GM18907 (cell line): ENCODE results near the gene SUCNR1.

ENCODE experiments used
- ATAC-seq: cut with Tn5 transposase; IDR thresholded peaks from one replicate; pipeline ENCODE4 v1.9.1; 2021; ENCODE audit warnings: mild to moderate bottlenecking, moderate library complexity; ENCODE audit not compliant: unreplicated experiment

Gene SUCNR1

GRCh38 chr3:151933234-151933853 lies 59.9 kb downstream of the SUCNR1 start:
- no peak for ATAC-seq
